Endothelial cell of umbilical vein (primary cell): ENCODE results near the gene SHC1. TPM values are rescaled to one million over a fixed set of nuclear protein-coding genes. Genes with fewer than 3 reads are reported as not detected.

Experiments
- BruUV-seq: library from RNA; stranded (reverse); fragments of 400-500 nt; replicated peaks from 2 replicates; lab custom pipeline; 2021; lab: Mats Ljungman, UMichigan
- CTCF ChIA-PET: fragments of 300-600, 350-600 bp; sonication (Branson Sonifier 250); formaldehyde crosslinking; loops from one replicate; lab custom pipeline; 2021; ENCODE audit warnings: antibody characterized with exemption, inconsistent platforms; lab: Charles Lee
- POLR2A ChIA-PET: fragments of 300-600, 350-600 bp; sonication (Branson Sonifier 250); formaldehyde crosslinking; loops from one replicate; lab custom pipeline; 2021; ENCODE audit warnings: antibody characterized with exemption, inconsistent platforms; lab: Charles Lee
- DNase-seq: peaks from one replicate; pipeline ENCODE4 v3.0.0-alpha.2; 2011; ENCODE audit warnings: low read depth, low spot score
- FAIRE-seq: peaks from 2 replicates; lab custom pipeline; 2011; peaks lifted over from hg19 to GRCh38; lab: Jason Lieb, UNC
- H2AFZ ChIP-seq: 2 replicates; pipeline ENCODE4 v1.6.0; 2012; ENCODE audit warnings: low read depth, low read length, control low read depth, inconsistent platforms
- H3K27ac ChIP-seq: 2 replicates; pipeline ENCODE4 v1.5.1; 2011; ENCODE audit warnings: low read depth, mild to moderate bottlenecking, control low read depth, low read length, moderate library complexity; ENCODE audit not compliant: insufficient read depth
- H3K27me3 ChIP-seq, 2 experiments: 2 replicates each; pipeline versions ENCODE4 v1.6.0 to v1.6.1; 2011; ENCODE audit warnings: low read length in 2 of 2, mixed read lengths in 1 of 2; ENCODE audit not compliant: control insufficient read depth in 2 of 2, insufficient read depth in 2 of 2
- H3K36me3 ChIP-seq, 2 experiments: 2 replicates in 1 of 2; 3 replicates in 1 of 2; pipeline ENCODE4 v1.5.1; 2011; ENCODE audit warnings: low read length in 2 of 2, mild to moderate bottlenecking in 1 of 2, moderate library complexity in 1 of 2; ENCODE audit not compliant: control insufficient read depth in 2 of 2, insufficient read depth in 2 of 2; ENCODE audit errors: extremely low read depth in 1 of 2
- H3K4me1 ChIP-seq: 3 replicates; pipeline ENCODE4 v1.5.1; 2011; ENCODE audit warnings: mild to moderate bottlenecking, low read length; ENCODE audit not compliant: control insufficient read depth, insufficient read depth; ENCODE audit errors: extremely low read depth
- H3K4me2 ChIP-seq: 2 replicates; pipeline ENCODE4 v1.6.1; 2011; ENCODE audit warnings: low read length, control low read depth, mixed read lengths; ENCODE audit not compliant: insufficient read depth
- H3K4me3 ChIP-seq, 3 experiments: fragments of 200-600 bp in 1 of 3; sonication (generic), shearing (Covaris generic) in 1 of 3; replicated peaks in 1 of 3; 2 replicates each; pipeline ENCODE4 v1.5.1; 2011 to 2016; ENCODE audit warnings: control low read depth in 3 of 3, low read length in 3 of 3, mild to moderate bottlenecking in 2 of 3, inconsistent platforms in 1 of 3, low read depth in 1 of 3, moderate library complexity in 1 of 3; ENCODE audit not compliant: insufficient read depth in 1 of 3
- H3K79me2 ChIP-seq: 2 replicates; pipeline ENCODE4 v1.6.0; 2012; ENCODE audit warnings: low read length, inconsistent platforms; ENCODE audit not compliant: control insufficient read depth, insufficient read depth
- H3K9ac ChIP-seq: replicated peaks from 2 replicates; pipeline ENCODE3; 2011; ENCODE audit warnings: low read length, control low read depth; ENCODE audit not compliant: insufficient read depth; ENCODE audit errors: extremely low read depth
- H3K9me1 ChIP-seq: replicated peaks from 3 replicates; pipeline ENCODE4 v1.6.0; 2011; ENCODE audit warnings: mild to moderate bottlenecking, low read length; ENCODE audit not compliant: control insufficient read depth, insufficient read depth; ENCODE audit errors: extremely low read depth
- H3K9me3 ChIP-seq: replicated peaks from 2 replicates; pipeline ENCODE4 v1.5.1; 2012; ENCODE audit warnings: low read length, inconsistent platforms; ENCODE audit not compliant: control insufficient read depth, insufficient read depth
- H4K20me1 ChIP-seq: replicated peaks from 2 replicates; pipeline ENCODE3; 2011; ENCODE audit warnings: mild to moderate bottlenecking, low read length; ENCODE audit not compliant: control insufficient read depth, insufficient read depth; ENCODE audit errors: extremely low read depth
- EZH2 ChIP-seq: IDR thresholded peaks from 2 replicates; pipeline ENCODE4 v1.6.1; 2012; ENCODE audit warnings: borderline replicate concordance, low read depth, mild to moderate bottlenecking, moderate library complexity, low read length, inconsistent platforms; ENCODE audit not compliant: severe bottlenecking
- FOS ChIP-seq: IDR thresholded peaks from 2 replicates; pipeline ENCODE4 v1.6.1; 2011; ENCODE audit warnings: mild to moderate bottlenecking, low read length, moderate library complexity, borderline replicate concordance; ENCODE audit not compliant: insufficient read depth
- GATA2 ChIP-seq: IDR thresholded peaks from 2 replicates; pipeline ENCODE4 v1.7.0; 2011; ENCODE audit warnings: low read depth, mild to moderate bottlenecking, moderate library complexity, mixed read lengths, low read length; ENCODE audit not compliant: insufficient read length, insufficient read depth
- JUN ChIP-seq: IDR thresholded peaks from 2 replicates; pipeline ENCODE4 v1.6.1; 2011; ENCODE audit warnings: borderline replicate concordance, low read depth; ENCODE audit not compliant: insufficient read length, insufficient read depth
- MYC ChIP-seq: IDR thresholded peaks from one replicate; pipeline ENCODE4 v1.6.1; 2011; ENCODE audit warnings: mild to moderate bottlenecking, low read depth, low read length
- POLR2A ChIP-seq: IDR thresholded peaks from 2 replicates; pipeline ENCODE4 v1.6.1; 2012; ENCODE audit warnings: low read depth, mild to moderate bottlenecking, control low read depth, low read length
- POLR2AphosphoS5 ChIP-seq: IDR thresholded peaks from 2 replicates; pipeline ENCODE4 v1.6.1; 2012; ENCODE audit warnings: low read depth, mild to moderate bottlenecking, control low read depth, low read length, moderate library complexity; ENCODE audit not compliant: insufficient read depth
- dilution Hi-C: fragments of 300-500 bp; cut with MboI; formaldehyde crosslinking; loops from one replicate; pipeline ENCODE4 v1.15.0; 2019; ENCODE audit warnings: low sequenced_read_pairs; ENCODE audit not compliant: extremely low pct_ligation_motif_present
- intact Hi-C: fragments of 100-400 bp; cut with micrococcal nuclease; formaldehyde crosslinking; loops from one replicate; pipeline ENCODE4 v1.10.0; 2022
- polyA plus RNA-seq, 4 experiments: library from polyadenylated mRNA; depleted of rRNA in 3 of 4; stranded (reverse) in 3 of 4; unstranded in 1 of 4; fragments of >200 nt; gene quantifications; 2 replicates each; pipeline versions ENCODE4 v1.2.1 to v1.2.3, GENCODE V29; 2011 to 2012; ENCODE audit warnings: missing spikeins in 1 of 4
- total RNA-seq: library from RNA; stranded (reverse); gene quantifications from 2 replicates; pipeline ENCODE4 v1.2.3, GENCODE V29; 2021
- TF ChIP-seq, protein P1 (sequence below): IDR thresholded peaks from 2 replicates; pipeline ENCODE4 v1.6.1; 2011; ENCODE audit not compliant: insufficient read depth, insufficient read length
- TF ChIP-seq, protein P2 (sequence below), 2 donors: IDR thresholded peaks; 1 replicate in 1 of 2; 2 replicates in 1 of 2; pipeline ENCODE4 v1.5.1; 2011; ENCODE audit warnings: low read length in 2 of 2, mild to moderate bottlenecking in 2 of 2, moderate library complexity in 2 of 2, control low read depth in 1 of 2, inconsistent platforms in 1 of 2, low read depth in 1 of 2; ENCODE audit not compliant: insufficient read depth in 1 of 2; ENCODE audit errors: extremely low read depth in 1 of 2

SHC1 gene
- total and polyA plus RNA-seq, 2 donors (not counting 3 experiments of a cell fraction or from before 2014, with no cell fraction given) = 316 to 324 TPM

DNA sequence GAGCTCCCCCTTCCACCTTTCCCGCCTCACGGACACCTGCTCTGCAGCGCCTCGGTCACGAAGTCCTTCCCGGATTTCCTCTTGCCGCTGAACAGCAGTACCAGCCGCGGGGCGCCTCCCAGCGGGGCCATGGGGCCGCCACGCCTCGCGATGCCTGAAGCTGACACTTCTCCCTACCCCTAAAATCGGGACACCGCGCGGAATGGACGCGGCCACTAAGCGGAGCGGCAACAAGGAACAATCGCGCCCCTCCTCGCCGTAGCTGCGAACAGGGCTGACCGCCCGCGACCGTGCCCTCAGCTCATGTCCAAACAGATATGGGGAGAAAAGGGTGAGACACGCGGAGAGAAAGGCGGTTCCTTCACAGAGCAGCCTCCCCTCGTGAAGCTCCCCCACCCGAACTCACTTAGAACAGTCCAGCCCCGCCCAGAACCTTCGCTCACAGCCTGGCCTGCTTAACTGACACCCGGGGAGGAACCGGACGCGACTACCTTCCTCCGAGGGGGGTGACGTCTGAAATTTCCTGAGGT, 33.9 kb downstream of the SHC1 start, which contains the start of gene PMVK:
TSS of gene PMVK (minus strand) at position 165 of the 530 bp plus-strand sequence. CDS start at position 131, 34 bp downstream.
- TF ChIP-seq JUN = no peak
- no peak for TF ChIP-seq MYC
- peak; percentile 45 for TF ChIP-seq POLR2AphosphoS5
- TF ChIP-seq, protein P1, sequence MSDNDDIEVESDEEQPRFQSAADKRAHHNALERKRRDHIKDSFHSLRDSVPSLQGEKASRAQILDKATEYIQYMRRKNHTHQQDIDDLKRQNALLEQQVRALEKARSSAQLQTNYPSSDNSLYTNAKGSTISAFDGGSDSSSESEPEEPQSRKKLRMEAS = peak; percentile 84
- TF ChIP-seq, protein P2, sequence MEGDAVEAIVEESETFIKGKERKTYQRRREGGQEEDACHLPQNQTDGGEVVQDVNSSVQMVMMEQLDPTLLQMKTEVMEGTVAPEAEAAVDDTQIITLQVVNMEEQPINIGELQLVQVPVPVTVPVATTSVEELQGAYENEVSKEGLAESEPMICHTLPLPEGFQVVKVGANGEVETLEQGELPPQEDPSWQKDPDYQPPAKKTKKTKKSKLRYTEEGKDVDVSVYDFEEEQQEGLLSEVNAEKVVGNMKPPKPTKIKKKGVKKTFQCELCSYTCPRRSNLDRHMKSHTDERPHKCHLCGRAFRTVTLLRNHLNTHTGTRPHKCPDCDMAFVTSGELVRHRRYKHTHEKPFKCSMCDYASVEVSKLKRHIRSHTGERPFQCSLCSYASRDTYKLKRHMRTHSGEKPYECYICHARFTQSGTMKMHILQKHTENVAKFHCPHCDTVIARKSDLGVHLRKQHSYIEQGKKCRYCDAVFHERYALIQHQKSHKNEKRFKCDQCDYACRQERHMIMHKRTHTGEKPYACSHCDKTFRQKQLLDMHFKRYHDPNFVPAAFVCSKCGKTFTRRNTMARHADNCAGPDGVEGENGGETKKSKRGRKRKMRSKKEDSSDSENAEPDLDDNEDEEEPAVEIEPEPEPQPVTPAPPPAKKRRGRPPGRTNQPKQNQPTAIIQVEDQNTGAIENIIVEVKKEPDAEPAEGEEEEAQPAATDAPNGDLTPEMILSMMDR (IDR thresholded peaks at IDR 0.05; ENCODE audit: extremely low read depth in 1 of 2, insufficient read depth in 1 of 2, low read depth in 1 of 2, low read length in 2 of 2) = peak in 1 of 2 donors; percentile 36
- peak; percentile 73 for TF ChIP-seq POLR2A
- no peak for TF ChIP-seq GATA2
- TF ChIP-seq EZH2 = no peak
- no peak for TF ChIP-seq FOS
- peak; percentile 99 for FAIRE-seq

More for the DNA sequence above, 33.9 kb downstream of the SHC1 start, which contains the start of gene PMVK:
- ChIA-PET POLR2A (interaction anchor here (0.5 to 0.9 kb wide), 3 partner anchors 19 to 51 kb away, joined by 3 to 6 read pairs (median 3); partner anchors contain the start of gene PBXIP1), CTCF (interaction anchor here (0.6 to 2.6 kb wide), 26 partner anchors 9 to 377 kb away, joined by 3 to 18 read pairs (median 4); partner anchors contain the start of genes ADAM15, FLAD1, LENEP and PBXIP1)
- Histone ChIP-seq H2AFZ (peak within 1 kb of the TSS; percentile 76), H3K9me1 (no peaks in the 10 kb centered on the region), H3K4me3 (peak within 1 kb of the TSS; percentile 26 to 79 (median 55)), H3K9me3 (no peaks in the 10 kb centered on the region), H3K27me3 (no peaks in the 10 kb centered on the region), H3K79me2 (no peaks in the 10 kb centered on the region), H3K9ac (peak within 1 kb of the TSS; percentile 89), H3K36me3 (no peaks in the 10 kb centered on the region), H3K4me2 (peak within 1 kb of the TSS; percentile 74), H4K20me1 (no peaks in the 10 kb centered on the region), H3K4me1 (peaks cover 8% of the 10 kb centered on the region), H3K27ac (peak within 1 kb of the TSS; percentile 92)
- TSS peak; percentile 72 for BruUV-seq
- intact Hi-C loops = loop anchor here (1.0 to 2.0 kb wide), 6 partner anchors 18 to 378 kb away; partner anchors contain the start of genes CKS1B, EFNA4, UBE2Q1 and ZBTB7B
- dilution Hi-C loops = no loop called here
- DNase-seq = peak; percentile 94
